Stimulated activated CD4-positive, alpha-beta T cell treated with anti-CD3 and anti-CD28 coated beads, Interleukin-15, amount 100 ng/mL, for 24 hours (primary cell): ENCODE measurements around the gene XPR1.

Source experiments
- DNase-seq: peaks from one replicate; pipeline ENCODE4 v3.0.0-alpha.2; 2020

Gene XPR1

DNA sequence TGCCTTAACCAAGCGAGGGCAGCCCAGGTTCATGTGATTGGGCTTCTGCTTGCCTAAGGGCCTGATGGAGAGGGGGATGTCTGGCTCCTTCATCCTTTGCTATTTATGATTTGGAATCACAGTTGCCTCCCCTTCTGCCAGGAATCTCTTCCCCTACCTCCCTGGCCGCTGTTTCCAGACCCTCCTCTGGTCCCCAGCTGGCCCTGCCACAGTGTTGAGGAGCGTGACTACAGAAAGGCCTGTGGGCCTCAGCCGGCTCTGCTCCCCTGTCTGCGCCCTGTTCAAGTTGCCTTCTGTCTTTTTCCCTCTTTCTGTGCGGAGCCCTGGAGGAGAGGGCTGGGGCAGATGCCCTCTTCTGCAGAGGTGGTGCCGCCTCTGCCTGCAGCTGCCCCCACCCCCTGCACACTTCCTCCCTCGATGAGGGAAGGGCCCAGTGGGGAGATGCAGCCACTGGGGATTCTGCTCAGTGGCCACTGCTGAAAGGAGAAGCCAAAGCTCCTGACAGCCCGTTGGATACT lies 287.4 kb downstream of the XPR1 start:
- DNase-seq, result no peak

DNA sequence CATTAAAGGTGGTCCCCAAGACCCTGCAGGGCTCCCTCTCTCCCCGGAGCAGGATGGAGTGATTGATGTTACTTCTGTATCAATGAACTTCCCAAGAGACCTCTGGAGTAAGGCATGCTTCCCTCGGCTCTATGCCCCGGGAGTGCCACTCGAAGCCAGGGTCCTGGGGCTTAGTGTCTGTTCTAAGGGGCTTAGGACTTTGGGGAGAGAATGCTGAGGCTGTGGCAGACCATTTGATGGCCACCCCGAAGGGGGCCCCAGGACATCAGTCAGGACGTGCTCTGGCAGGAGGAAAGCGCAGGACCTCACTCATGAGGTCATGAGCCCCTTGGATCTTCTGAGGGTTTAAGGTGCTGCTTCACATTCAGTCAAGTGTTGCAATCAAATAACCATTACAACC lies 288.4 kb downstream of the XPR1 start:
- DNase-seq, result no peak

DNA sequence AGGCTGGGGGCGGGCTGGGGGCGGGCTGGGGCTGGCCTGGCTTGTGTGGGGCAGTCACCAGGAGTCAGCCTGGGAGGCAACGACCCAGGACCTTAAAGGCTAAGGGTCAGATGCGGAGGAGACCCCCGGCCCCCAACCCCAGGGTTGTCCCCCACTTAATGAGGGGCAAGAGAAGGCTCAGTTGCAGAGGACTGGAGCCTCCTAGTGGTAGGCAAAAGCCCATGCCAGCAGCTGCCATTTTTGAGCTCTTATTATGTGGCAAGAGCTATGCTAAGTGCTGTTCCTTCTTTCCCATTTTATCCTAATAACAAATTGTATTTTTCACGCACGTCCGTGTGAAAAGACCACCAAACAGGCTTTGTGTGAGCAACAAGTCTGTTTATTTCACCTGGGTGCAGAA lies 288.9 kb downstream of the XPR1 start:
- DNase-seq, result no peak

DNA sequence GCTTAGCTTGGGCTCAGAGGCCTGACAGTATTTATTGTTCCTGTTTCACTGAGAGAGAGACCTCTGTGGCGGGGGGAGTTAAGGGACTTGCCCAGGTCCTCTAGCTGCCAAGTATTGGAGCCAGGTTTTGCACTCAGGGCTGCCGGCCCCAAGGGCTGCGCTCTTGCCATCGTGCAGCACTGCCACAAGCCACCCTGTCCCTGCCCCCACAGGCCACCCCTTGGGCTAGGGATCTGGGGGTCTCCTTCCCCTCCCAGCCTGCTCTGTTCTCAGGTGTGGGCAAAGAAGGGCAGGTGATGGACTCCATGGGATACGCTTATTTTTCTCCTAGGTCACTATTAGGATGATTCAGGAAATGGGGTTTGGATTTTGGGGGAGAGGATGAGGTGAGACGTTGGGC lies 289.6 kb downstream of the XPR1 start:
- DNase-seq, result no peak

DNA sequence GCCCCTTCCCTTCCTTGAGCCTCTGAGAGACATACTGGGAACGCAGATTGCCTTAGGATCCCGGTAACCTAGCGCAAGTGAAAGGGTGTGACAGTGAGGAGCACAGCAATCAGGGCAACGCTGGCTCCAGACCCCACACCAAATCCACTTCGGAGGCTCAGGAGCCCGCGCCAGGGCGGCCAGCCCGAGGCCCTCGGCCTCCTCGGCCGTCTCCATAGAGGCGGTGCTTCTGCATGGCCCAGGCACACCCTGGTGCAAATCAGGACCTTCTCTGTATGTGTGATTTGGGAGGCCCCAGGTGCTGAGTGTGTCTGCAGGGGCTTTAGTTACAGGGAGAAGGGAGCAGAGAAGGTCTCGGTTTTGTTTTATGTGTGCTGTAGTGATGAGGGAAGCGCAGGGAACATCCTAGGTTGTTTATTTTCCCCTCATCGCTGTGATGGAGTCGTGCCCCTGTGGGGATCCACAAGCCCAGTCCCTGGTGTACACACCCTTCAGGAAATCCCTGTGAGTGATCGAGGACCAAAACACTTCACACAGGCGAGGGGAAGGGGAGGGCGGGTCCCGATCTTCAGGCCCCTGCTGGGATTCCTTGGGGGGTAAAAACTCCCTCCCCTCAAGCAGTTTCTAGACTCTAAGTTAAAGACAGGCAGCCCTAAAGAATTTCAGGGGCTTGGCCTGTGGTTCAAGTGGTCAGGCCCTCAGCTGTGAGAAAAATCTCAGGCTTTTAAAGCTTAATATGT lies 290.2 kb downstream of the XPR1 start:
- DNase-seq, result no peak

DNA sequence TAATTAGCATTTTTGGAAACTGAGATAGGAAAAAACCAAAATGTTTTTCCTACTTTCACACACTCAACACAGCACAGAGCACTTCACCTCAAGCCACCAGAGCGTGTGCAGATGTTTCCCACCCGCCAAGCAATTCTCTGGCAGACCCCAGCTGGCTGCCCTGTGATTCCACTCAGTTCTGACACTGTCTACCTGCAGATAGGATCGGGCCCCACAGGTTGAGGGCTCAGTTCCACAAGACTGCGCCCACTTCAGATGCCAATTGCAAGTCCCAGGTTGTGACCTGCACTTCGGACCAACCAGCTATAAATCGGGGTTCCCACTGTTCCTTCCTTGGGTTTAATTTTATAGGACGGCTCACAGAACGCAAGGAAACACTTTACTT lies 290.8 kb downstream of the XPR1 start:
- no peak for DNase-seq

DNA sequence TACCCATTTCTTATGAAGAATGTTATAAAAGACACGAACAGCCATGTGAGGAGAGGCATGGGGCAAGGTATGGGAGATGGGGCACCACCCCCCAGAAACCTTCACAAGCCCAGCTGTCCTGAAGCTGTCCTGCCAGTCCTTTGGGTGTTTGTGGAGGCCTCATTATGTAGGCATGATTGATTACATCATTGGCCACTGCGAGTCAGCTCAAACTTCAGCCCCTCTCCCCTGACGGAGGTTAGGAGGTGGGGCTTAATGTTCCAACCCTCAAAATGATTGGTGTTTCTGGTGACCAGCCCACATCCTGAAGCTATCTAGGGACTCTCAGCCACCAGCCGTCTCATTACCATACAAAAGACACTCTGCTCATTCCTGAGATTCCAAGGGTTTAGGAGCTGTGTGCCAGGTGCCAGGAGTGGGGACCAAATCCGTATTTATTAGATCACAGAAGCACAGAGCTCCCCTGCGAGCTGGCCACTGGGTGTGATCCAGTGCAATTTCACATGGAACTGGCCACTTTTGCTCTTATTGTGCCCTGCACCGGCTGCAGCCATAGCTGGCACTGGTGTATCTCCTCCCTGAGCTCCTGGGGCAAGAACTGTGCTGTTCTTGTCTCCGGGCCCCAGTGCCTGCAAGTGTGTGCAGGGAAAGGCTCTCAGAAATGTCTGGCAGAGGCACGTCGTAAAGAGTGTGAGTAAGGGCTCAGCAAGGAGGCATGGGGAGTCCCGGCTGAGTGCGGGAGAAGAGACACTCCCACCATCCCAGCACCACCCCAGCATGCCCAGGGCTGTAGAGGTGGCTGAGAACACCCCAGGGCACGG lies 291.4 kb downstream of the XPR1 start:
- no peak for DNase-seq

DNA sequence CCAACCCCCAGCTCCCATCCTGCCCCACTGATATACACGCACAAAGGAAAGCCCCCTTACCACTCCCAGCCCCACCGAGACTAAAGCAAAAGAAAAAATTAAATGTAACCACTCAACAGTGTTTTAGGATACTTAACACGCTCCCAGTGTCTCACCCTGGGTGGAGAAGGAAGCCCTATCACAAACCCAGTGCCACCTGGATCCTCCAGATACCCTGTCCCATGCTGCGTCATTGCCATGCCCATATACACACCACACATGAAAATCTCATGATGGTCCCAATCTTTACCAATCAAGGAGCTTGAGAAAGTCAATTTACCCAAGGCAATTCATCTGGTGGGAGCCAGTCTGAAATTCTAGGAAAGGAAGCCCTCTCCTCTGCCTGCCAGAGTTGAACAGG lies 292.1 kb downstream of the XPR1 start:
- DNase-seq, result no peak

DNA sequence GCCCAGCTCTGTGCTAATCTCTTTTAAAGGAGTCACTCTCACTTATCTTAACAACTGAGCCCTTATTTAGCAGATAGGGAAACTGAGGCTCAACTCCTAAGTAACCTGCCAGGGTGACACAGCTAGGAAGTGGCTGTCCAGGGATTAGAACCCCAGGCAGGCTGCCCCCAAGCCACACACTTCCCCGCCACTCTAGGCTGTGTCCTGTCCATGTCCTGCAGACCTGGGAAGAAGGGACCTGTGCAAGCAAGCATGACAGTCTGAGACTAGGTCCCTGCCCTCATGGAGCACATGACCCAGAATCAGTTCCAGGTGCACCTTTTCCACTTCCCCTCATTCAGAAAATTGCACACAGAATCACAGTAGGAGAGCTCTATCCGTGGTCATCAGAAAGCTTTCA lies 293.1 kb downstream of the XPR1 start:
- DNase-seq, result no peak

DNA sequence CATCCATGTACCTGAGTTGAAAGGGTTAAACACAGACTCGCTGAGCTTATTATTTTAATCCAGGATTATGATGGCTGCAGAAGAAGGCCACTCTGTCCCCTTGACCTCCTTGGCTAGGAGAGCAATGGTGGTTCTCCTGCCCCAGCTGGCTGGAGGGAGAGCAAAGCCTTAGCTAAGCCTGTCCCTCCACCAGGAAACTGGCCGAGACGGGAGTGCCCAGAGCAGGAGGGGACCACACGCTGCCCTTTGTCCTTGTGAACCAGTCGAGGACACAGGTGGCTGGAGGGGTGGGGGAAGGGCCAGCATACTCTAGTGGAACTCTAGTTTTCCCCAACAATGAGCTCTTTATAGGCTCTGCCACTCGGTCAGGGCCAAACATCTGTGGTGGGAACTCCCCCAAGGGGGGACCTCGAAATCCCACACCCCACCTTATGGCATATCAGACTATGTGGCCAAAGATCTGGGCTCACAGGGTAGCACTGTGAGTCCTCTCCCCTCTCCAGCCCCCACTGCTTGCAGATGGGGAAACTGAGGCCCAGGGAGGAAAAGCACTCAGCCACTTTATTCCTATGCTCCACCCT lies 293.7 kb downstream of the XPR1 start:
- no peak for DNase-seq

DNA sequence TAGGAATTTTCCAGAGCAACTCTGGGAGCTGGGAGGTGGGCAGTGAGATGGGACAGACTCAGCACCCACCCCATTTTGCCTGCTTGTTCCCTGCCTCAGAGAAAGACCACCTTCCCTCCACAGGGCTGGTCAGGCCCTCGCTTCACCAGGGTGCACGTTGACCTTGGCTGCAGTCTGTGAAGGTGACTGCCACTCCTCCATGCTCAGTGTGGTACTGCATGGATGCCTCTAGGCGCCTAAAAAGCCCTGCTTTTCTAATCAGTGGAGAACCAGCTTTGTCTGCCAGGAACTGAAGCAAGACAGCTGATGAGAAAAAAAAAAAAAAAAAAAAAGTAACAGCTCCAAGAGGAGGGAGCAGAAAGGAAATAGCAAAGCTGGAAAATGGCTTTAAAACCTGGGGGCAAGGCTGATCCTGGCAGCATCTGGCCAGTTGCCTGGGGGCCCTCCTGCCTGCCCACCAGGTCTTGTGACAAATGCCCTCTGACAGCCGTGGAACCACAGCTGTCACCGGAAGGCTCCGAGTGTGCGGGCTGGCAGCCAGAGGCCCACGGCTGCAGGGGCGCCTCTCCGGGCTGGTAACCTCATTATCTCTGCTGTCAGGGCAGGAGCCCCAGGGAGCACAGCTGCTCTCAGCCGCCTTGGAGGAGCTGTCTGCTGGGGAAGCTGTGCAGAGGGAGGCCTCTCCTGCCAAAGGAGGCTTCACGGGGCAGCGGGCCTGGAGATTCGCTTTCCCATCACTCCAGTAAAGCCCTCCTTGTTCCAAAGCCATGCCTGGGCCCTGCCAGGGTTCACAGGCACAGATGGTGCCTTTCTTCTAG lies 294.6 kb downstream of the XPR1 start:
- peak; percentile 19 for DNase-seq

DNA sequence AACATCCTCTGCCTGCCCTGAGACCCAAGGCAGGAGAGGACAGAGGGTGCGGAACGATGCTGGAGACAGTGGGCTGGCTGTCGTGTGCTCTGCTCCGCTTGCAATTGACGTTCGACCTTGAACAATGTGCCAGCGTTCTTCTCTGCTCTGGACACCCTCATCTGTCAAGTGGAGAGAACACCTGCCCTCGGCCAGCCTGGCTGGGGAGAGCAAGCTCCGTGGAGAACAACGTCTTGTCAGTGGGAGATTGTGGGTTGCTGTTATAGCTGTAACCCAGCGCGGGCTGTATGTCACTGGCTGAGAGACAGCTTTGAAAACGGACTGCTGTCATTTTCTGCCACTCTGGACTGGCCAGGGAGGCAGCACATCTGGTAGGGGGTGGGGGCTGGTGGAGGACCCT lies 295.5 kb downstream of the XPR1 start:
- DNase-seq, result no peak

DNA sequence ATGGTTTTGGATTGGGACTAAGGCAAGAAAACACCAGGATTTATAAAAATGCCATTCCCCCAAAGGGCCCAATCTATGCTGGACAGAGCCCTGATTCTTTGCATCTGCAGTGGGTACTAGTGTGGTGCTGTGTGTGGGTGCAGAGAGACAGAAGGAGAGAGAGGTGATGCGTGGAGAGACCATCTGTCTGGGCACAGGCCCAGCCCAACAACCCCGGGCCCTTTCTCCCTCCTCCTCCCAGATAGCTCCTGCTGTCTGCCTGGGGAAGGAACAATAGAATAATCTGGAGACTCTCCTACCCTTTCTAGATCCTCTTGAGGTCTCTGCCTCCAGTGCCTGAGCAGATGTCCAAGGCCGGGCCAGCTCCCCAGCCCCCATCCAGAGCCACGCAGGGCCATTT lies 296.0 kb downstream of the XPR1 start:
- no peak for DNase-seq

DNA sequence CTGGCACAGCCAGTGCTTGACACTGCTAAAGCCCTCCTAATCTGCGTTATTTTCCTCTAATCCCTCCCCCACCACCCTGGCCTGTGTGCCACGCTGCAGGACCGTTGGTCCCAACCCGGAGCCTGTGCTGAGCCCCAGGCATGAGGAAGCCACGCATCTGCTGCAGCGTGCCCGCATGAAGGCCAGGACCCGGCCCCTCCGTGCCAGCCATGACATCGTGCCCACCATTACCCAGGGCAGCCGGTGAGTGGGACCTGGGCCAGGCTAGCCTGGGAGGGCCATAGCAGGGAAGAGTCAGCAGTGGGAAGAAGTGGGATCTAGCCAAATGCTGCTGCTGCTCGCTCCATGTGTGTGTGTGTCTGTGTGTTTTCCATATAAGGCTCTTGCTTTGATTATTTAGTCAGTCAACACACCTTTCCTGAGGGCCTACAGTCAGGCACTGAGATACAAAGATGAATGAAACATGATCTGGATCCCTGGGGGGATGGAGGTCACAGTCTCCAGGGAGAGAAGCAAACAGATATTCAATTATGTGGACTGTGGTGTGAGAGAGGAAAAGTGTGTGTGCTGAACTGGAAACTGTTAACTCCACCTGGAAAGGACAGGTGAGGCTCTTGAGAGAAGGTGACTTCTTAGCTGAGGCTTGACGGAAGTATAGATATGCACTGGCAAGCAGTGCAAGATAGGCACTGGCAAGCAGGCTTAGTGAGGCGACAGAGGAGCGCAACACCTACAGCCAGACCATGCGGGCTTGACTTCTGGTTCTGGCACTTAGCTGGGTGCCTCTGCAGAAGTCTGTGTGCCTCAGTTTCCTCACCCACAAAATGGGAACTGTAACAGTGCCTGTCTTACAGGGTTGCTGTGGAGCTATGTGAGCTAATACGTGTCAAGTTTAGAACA lies 296.8 kb downstream of the XPR1 start:
- no peak for DNase-seq

DNA sequence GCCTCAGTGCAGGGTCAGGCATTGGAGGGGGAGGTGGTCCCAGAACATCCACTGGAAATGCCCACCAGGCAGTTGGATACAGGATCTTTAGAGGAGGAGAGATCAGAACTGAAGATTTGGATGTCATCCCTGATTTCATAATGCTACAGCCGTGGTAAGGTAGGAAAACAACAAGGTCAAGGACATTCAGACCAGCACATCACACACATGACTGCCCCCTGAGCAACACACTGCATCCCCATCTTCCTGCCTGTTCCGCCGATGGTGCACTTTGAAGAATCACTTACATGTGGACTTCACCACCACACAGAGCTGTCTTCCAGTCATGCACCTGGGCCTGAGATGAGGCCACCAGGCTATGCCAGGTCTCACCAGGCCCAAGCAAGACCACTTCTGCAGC lies 297.6 kb downstream of the XPR1 start:
- no peak for DNase-seq

DNA sequence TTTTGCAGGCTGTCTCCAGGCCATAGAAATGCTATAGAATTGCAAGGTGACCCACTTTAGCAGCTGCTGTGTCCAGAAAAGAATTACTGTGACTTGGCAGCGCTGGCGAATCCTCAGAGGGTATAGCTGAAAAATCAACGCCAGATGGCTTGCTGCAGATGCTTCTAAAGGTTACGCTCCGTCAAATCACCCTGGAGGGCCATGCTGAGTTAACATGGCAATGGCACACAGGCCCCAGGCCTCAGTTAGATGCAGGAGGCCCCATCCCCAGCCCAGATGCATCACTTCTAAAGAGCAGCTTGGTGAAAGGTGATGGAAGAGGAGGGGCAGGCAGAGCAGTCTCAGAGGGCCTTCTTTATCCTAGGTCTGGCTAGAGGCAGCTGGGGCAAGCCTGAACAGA lies 298.9 kb downstream of the XPR1 start:
- DNase-seq, result no peak

DNA sequence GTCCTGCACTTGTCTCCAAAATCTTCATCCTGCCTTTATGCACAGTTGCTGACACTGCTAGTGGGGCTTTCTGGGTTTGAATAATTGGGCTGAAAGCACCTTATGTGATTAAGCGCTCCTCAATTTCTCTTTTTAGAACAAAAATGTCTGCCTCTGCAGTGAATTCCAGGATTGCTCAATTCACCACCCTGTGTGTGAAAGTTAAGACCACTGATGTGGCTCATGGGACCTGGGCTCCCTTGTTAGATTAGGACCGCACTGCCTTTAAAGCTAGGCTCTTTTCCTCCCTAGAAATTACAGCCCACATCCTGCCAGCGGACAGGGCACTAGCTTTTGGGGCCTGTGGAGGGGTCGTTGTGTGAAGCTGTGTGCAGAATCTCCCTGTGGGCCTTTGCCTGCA lies 299.7 kb downstream of the XPR1 start:
- DNase-seq, result no peak

DNA sequence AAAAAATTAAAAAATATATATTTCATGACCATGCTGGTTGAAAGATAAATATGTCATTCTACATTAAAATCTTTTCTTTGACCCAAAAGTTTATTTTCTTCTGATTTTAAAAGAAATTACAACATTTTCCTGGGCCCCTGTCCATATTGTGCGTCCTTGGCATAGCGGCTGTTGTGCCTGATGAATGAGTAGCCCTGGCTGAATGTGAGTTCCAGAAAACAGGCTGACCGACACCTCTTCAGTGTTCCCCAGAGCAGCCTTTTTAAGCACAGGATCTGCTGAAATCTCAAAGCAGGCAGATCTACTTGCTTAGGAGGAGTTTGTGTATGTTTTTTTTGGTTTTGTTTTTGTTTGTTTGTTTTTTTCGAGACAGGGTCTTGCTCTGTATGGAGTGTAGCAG lies 300.6 kb downstream of the XPR1 start:
- DNase-seq, result no peak

DNA sequence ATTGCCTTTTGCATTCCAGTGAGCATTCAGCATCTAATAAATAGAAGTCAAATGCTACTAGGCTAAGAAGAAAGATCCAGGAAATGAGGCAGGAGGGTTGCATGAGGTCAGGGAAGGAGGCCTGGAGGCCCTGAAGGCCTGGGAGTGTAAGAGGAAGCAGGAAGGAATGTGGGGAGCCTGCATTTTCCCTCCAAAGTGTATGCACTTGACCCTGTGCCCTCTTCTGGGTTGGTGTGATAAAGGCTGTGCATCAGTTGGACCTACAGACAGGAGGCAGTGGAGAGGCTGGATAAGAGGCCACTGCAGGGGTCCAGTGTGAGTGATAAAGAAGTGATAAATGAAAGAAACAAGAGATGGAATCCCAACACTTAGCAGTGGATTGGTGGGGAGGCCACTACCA lies 301.3 kb downstream of the XPR1 start:
- no peak for DNase-seq

DNA sequence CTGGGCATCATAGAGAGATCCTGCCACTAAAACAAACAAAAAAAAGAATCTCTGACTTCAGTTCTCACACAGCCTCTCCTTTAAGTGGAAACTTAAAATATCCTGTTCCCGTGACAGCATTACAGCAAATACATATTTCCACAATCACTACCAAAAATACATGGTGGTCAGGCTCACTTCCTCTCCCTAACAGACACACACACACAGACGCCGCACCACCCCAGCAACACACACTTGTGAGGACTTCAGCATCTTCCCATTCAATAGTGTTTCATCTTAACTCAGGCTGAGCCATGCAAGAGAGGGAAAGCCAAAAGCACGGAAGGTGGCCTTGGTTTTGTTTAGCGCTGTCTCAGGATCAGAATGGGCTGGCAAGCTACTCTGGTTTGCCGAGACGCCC lies 302.7 kb downstream of the XPR1 start:
- no peak for DNase-seq

DNA sequence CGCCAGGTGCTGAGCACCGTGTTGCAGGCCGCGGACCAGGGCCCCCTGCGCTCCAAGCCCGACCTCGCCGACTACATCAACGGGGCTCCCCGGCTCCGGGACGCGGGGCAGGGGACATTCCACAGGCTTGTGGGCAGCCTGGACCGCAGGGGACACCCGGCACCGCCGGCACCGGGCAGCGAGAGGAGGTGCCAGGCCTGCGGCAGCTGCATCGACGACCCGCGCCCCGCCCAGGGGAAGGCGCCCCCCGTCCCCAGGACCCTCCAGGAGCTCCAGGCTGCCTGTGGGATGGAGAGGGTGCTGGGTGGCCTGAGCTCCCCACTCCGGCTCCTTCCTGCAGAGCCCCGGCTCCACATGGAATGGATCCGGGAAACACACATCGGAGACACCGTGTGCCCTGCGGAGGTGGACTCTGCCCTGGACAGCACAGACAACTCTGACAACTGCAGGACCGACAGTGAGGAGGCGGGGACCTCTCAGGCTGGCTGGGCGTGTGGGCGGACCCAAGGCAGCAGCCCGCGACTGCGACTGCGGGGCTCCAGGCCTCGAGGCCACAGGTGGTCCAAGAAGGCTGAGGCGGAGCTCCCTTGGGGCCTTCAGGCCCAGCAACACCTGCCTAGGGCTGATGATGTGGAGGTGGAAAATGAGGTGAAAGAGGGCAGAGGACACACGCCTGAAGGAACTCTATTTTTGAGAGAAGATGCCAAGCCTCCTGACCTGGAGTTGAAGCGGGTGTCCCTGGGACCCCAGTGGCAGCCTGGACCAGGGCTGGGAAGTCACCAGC lies 303.7 kb downstream of the XPR1 start:
- DNase-seq, result no peak
